ENCODE results near the gene ZNF823. TPM values are rescaled to one million over a fixed set of nuclear protein-coding genes. Genes with fewer than 3 reads are reported as not detected.

Gene ZNF823
- 3.8 and 4.4 TPM in 2 replicates for total RNA-seq
- 1.1 and 1.4 TPM in 2 replicates for polyA plus RNA-seq
- polyA plus RNA-seq (2011; cell fraction: cytosol; rRNA removed): 2.3 and 2.6 TPM in 2 replicates
- polyA plus RNA-seq (2011; cell fraction: nucleus; rRNA removed): 5.3 and 6.1 TPM in 2 replicates
- polyA plus RNA-seq (2012): 3.7 and 4.2 TPM in 2 replicates
- polyA minus RNA-seq: 3.3 and 6.6 TPM in 2 replicates
- 1.6 TPM for polyA minus RNA-seq (2011; cell fraction: cytosol; rRNA and poly(A)+ RNA removed)
- 3.8 TPM in 2 replicates for polyA minus RNA-seq (2011; cell fraction: nucleus; rRNA and poly(A)+ RNA removed)
- Bru-seq, nascent RNA: percentile 62 among the genes with signal in this experiment
- BruChase-seq, experiment 1, labeled RNA remaining after a 6-hour chase: percentile 55 among the genes with signal in this experiment
- BruChase-seq, experiment 2, labeled RNA remaining after a 2-hour chase: percentile 64 among the genes with signal in this experiment
- long read RNA-seq, transcript ZNF823-201 (4 exons, 2,423 nt): major isoform, 5 of 9 reads
- long read RNA-seq, partial matches to known transcripts: 0 of 9 reads
- long read RNA-seq, other reads (novel, unspliced or antisense): 3 of 9 reads

- H2AFZ ChIP-seq (ENCODE audit: low read depth, low read length): peak within 1 kb of the TSS; percentile 96
- peaks cover 19% of the 10 kb centered on the region for H3K79me2 ChIP-seq (ENCODE audit: control insufficient read depth, insufficient read depth, low read length)
- H3K9me1 ChIP-seq (replicated peaks; ENCODE audit: control insufficient read depth, extremely low read depth, insufficient read depth, low read length): no peaks in the 10 kb centered on the region
- no peaks in the 10 kb centered on the region for H4K20me1 ChIP-seq (replicated peaks; ENCODE audit: control insufficient read depth, extremely low read depth, insufficient read depth, low read length)
- FAIRE-seq (peak; percentile 100), DNase-seq (ENCODE audit: low read depth, low spot score) (peak; percentile 99)
- CTCF ChIA-PET: interaction anchor here (1.0 to 3.9 kb wide), 6 partner anchors 28 to 66 kb away, joined by 3 to 26 read pairs (median 4); partner anchors contain the start of genes ZNF441 and ZNF491
- H3K4me2 ChIP-seq (ENCODE audit: insufficient read depth, low read length): peak within 1 kb of the TSS; percentile 80
- dilution Hi-C loops (cut with MboI; ENCODE audit: extremely low pct_ligation_motif_present, low sequenced_read_pairs): no loop called here
- H3K27me3 ChIP-seq (ENCODE audit: control insufficient read depth in 2 of 2, insufficient read depth in 2 of 2, low read length in 2 of 2): no peaks in the 10 kb centered on the region
- H3K4me1 ChIP-seq (ENCODE audit: control insufficient read depth, extremely low read depth, insufficient read depth, low read length): peaks cover 13% of the 10 kb centered on the region
- peak within 1 kb of the TSS; percentile 80 for H3K9ac ChIP-seq (replicated peaks; ENCODE audit: extremely low read depth, insufficient read depth, low read length)
- H3K9me3 ChIP-seq (replicated peaks; ENCODE audit: control insufficient read depth, insufficient read depth, low read length): no peaks in the 10 kb centered on the region
- peak within 1 kb of the TSS; percentile 66 to 90 (median 83) for H3K4me3 ChIP-seq (replicated peaks in 1 of 3; ENCODE audit: insufficient read depth in 1 of 3, low read depth in 1 of 3, low read length in 3 of 3)
- TSS peak; percentile 56 for BruUV-seq (replicated peaks)
- TF ChIP-seq POLR2AphosphoS5 (IDR thresholded peaks at IDR 0.05; ENCODE audit: insufficient read depth, low read depth, low read length) (peak; percentile 84), EZH2 (IDR thresholded peaks at IDR 0.05; ENCODE audit: borderline replicate concordance, low read depth, low read length, severe bottlenecking) (no peak), MYC (IDR thresholded peaks at IDR 0.05; ENCODE audit: low read depth, low read length) (no peak), FOS (IDR thresholded peaks at IDR 0.05; ENCODE audit: borderline replicate concordance, insufficient read depth, low read length) (peak; percentile 7), POLR2A (IDR thresholded peaks at IDR 0.05; ENCODE audit: low read depth, low read length) (peak; percentile 86), JUN (IDR thresholded peaks at IDR 0.05; ENCODE audit: borderline replicate concordance, insufficient read depth, insufficient read length, low read depth) (peak; percentile 30), GATA2 (IDR thresholded peaks at IDR 0.05; ENCODE audit: insufficient read depth, insufficient read length, low read depth, low read length) (peak; percentile 76)
- H3K27ac ChIP-seq (ENCODE audit: insufficient read depth, low read depth, low read length): peak within 1 kb of the TSS; percentile 72
- no peaks in the 10 kb centered on the region for H3K36me3 ChIP-seq (ENCODE audit: control insufficient read depth in 2 of 2, extremely low read depth in 1 of 2, insufficient read depth in 2 of 2, low read length in 2 of 2)
- intact Hi-C loops (cut with micrococcal nuclease): loop anchor here (1.0 to 5.0 kb wide), 6 partner anchors 27 to 142 kb away; partner anchors contain the start of genes ZNF440, ZNF441 and ZNF627
- POLR2A ChIA-PET: no interaction called here
These were observed at the start of gene ZNF823 for GRCh38 chr19:11738746-11739620. TSS of gene ZNF823 (minus strand) at chr19:11738946. CDS start at chr19:11738819, 127 bp downstream.

Measured in endothelial cell of umbilical vein (primary cell).